ENCODE results near the gene SLC6A17. TPM values are rescaled to one million over a fixed set of nuclear protein-coding genes. Genes with fewer than 3 reads are reported as not detected.

The SLC6A17 gene
- total and polyA plus RNA-seq, 7 donors, result under 0.01 to 0.83 (median 0.36) TPM; not detected in 2

GRCh38 chr1:110242062-110242461, 91.8 kb downstream of the SLC6A17 start:
- 80 to 95% methylated on average over 4 of the region's 4 CpGs for WGBS, 2 donors

DNA sequence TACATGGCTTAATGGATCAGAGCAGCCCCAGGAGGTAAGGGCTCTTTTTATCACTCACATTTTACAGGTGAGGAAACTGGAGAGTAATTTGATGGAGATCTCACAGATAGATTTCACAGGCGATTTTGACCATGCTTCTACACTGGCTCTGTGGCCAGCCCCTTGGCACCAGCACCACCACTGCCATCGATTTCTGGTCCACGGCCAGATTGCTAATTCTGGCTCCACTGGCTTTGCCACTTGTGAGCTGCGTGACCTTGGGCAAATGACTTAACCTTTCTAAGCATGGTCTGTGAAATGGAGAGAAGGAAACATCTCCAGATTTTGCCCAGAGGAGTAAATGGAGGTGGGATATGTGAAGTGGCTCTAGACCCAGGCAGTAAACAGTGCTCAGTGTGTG, 92.4 kb downstream of the SLC6A17 start:
- no peaks in the 10 kb centered on the region for H3K9me3 ChIP-seq
- no peak overlapping the region for H3K27ac ChIP-seq
- peaks cover 0 to 11% (median 5%) of the 10 kb centered on the region in 4 donors for H3K4me1 ChIP-seq
- 90 to 92% methylated on average over 4 of the region's 4 CpGs for WGBS, 2 donors
- no peaks in the 10 kb centered on the region for H3K36me3 ChIP-seq
- no peaks in the 10 kb centered on the region for H3K27me3 ChIP-seq
- no peak overlapping the region for H3K4me3 ChIP-seq
- no peak for DNase-seq
- intact Hi-C loops (cut with DNase I), result no loop called here
- TF ChIP-seq CTCF (IDR thresholded peaks at IDR 0.05) (no peak), POLR2AphosphoS5 (IDR thresholded peaks at IDR 0.05) (no peak), POLR2A (IDR thresholded peaks at IDR 0.05) (no peak), EP300 (IDR thresholded peaks at IDR 0.05) (no peak)

More at GRCh38 chr1:110242062-110242461, 91.8 kb downstream of the SLC6A17 start:
- H3K36me3 ChIP-seq, result no peaks in the 10 kb centered on the region
- peaks cover 0 to 11% (median 5%) of the 10 kb centered on the region in 4 donors for H3K4me1 ChIP-seq
- no peaks in the 10 kb centered on the region for H3K27me3 ChIP-seq
- no peak overlapping the region for H3K27ac ChIP-seq
- DNase-seq, result peak; percentile 33
- no peak for TF ChIP-seq POLR2AphosphoS5 (IDR thresholded peaks at IDR 0.05)
- no peak for TF ChIP-seq EP300 (IDR thresholded peaks at IDR 0.05)
- TF ChIP-seq CTCF (IDR thresholded peaks at IDR 0.05), result no peak
- TF ChIP-seq POLR2A (IDR thresholded peaks at IDR 0.05), result no peak
- intact Hi-C loops (cut with DNase I), result no loop called here
- no peak overlapping the region for H3K4me3 ChIP-seq
- no peaks in the 10 kb centered on the region for H3K9me3 ChIP-seq

GRCh38 chr1:110243146-110243545, 92.9 kb downstream of the SLC6A17 start:
- Histone ChIP-seq H3K36me3 (no peaks in the 10 kb centered on the region), H3K27ac (no peak overlapping the region), H3K27me3 (no peaks in the 10 kb centered on the region), H3K4me3 (no peak overlapping the region), H3K4me1 (peaks cover 0 to 11% (median 5%) of the 10 kb centered on the region in 4 donors), H3K9me3 (no peaks in the 10 kb centered on the region)
- WGBS, 2 donors, result 65 to 78% methylated on average over 7 of the region's 7 CpGs
- intact Hi-C loops (cut with DNase I), result no loop called here
- DNase-seq, result peak; percentile 52
- TF ChIP-seq POLR2AphosphoS5 (IDR thresholded peaks at IDR 0.05) (no peak), EP300 (IDR thresholded peaks at IDR 0.05) (no peak), CTCF (IDR thresholded peaks at IDR 0.05) (no peak), POLR2A (IDR thresholded peaks at IDR 0.05) (no peak)

- Histone ChIP-seq H3K4me3 (no peak overlapping the region), H3K27ac (no peak overlapping the region), H3K27me3 (no peaks in the 10 kb centered on the region), H3K4me1 (peaks cover 0 to 11% (median 5%) of the 10 kb centered on the region in 4 donors), H3K36me3 (no peaks in the 10 kb centered on the region), H3K9me3 (no peaks in the 10 kb centered on the region)
- 34 to 71% methylated on average over 9 of the region's 9 CpGs for WGBS, 2 donors
- DNase-seq, result peak; percentile 32
- no peak for TF ChIP-seq EP300 (IDR thresholded peaks at IDR 0.05)
- TF ChIP-seq POLR2AphosphoS5 (IDR thresholded peaks at IDR 0.05), result no peak
- TF ChIP-seq CTCF (IDR thresholded peaks at IDR 0.05), result no peak
- no peak for TF ChIP-seq POLR2A (IDR thresholded peaks at IDR 0.05)
- intact Hi-C loops (cut with DNase I), result no loop called here
These were observed 93.3 kb downstream of the SLC6A17 start for GRCh38 chr1:110243574-110243973.
